ENCODE results near the gene LCN9.

Gene LCN9, protein sequence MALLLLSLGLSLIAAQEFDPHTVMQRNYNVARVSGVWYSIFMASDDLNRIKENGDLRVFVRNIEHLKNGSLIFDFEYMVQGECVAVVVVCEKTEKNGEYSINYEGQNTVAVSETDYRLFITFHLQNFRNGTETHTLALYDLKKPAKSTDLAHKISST

DNA sequence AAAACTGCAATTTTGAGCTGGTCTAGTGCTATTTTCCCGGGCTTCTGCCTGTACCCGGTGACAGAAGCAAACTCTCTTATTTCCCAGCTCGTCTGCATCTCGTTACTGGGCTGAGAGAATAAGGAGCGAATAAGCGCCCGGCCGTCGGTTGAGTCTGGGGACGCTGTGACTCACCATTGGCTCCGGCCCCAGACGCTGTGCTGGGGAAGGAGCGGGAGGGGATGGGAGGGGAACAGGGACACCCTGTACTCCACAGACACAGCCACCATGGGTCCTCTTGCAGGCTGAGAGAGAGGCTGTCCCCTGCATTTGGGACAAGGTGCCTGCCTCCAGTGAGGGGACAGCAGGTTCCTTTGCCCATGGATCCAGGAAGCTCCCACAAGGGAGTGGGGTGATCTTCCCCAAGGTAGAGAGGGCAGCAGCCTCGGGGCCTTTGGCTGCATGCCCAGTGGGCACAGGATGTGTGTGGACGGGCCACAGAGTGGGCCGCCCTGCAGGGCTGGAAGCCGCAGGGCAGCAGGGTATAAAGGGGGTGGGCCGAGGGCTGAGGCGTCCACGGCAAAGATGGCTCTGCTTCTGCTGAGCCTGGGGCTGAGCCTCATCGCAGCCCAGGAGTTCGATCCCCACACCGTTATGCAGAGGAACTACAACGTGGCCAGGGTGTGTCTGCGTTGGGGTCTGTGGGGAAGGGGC lies at the start of gene LCN9:
Gene LCN9 (plus strand): TSS at position 552 of the 693 bp plus-strand sequence. CDS start 13 bp downstream, at position 565.
- H3K27ac Mint-ChIP-seq: no peak within 1 kb of the TSS
- peaks cover 10% of the 10 kb centered on the region for H3K27me3 Mint-ChIP-seq
- no peaks in the 10 kb centered on the region for H3K4me1 Mint-ChIP-seq
- no peak for DNase-seq (ENCODE audit: low spot score in 2 of 2)
- H3K36me3 Mint-ChIP-seq: no peaks in the 10 kb centered on the region
- no peak within 1 kb of the TSS for H3K4me3 Mint-ChIP-seq
- H3K9me3 Mint-ChIP-seq: no peaks in the 10 kb centered on the region
- ATAC-seq (ENCODE audit: low read depth): no peak

DNA sequence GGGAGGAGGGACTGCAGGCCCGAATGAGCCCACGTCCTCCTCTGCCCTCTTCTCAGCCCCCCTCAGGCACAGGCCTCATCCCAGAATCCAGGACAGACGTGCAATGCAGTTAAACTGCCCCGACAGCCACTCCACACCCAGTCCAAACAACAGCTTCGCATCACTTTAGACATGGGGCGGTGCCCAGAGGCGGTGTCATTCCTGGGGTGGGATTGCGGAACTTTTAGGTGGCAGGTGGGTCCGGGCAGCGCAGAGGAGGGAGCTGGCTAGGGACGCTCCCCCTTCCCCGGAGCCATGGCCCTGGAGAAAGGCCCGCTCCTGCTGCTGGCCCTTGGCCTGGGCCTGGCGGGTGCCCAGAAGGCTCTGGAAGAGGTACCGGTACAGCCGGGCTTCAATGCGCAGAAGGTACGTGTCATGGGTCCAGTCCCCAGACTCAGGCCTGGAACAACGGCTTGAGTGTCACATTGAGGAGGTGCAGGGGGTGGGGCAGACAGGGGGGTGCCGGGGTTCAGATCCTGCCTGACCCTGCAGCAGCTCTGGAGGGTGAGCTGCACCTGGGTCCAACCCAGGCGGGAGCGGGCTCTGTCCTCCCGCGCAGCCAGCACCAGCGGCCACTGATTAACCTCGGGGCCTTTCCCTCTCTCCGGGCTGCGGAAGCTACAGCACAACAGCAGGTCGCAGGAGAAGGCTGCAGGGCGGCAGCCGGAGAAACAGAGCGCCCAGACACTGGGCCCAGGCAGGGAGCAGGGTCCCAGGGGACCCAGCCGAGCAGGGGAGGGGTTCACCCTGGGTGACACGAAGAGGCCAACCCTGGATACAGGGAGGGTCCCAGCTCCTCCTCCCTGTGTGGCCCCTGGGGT lies 48.9 kb upstream of the LCN9 start:
- ATAC-seq (ENCODE audit: low read depth): no peak
- Mint-ChIP-seq H3K9me3 (peaks cover 5% of the 10 kb centered on the region), H3K4me1 (peaks cover 7% of the 10 kb centered on the region), H3K4me3 (no peak overlapping the region), H3K36me3 (no peaks in the 10 kb centered on the region), H3K27me3 (peaks cover 23% of the 10 kb centered on the region), H3K27ac (no peak overlapping the region)
- no peak for DNase-seq (ENCODE audit: low spot score in 2 of 2)

DNA sequence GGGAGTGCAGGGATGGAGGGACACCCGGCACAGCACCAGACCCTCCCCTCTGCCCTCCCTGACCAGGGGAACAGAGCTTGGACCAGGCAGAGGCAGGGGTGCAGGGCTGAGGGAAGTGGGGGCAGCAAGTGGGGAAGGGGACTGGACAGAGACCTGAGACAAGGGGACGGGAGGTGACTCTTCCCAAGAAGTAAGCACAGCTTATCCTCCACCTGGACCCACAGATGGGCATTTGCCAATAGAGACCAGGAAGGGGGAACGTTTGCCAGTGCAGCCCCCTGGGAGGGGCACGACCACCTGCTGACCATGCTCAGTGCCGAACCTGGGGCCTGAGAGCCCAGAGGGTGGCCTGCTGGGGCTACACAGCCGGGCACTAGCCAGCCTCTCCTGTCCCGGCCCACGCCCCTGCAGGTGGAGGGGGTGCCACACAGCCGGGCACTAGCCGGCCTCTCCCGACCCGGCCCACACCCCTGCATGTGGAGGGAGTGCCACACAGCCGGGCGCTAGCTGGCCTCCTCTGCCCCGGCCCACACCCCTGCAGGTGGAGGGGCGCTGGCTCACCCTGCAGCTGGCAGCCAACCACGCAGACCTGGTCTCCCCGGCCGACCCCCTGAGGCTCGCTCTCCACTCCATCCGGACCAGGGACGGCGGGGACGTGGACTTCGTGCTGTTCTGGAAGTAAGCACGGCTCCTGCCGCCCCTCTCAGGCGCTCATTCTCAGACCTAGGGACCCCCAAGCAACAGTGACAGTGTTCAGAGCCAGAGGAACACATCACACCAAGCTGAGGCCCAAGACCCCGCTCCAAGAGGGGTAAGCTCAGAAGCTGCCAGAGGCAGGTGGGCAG lies 48.1 kb upstream of the LCN9 start:
- Mint-ChIP-seq H3K27me3 (peaks cover 18% of the 10 kb centered on the region), H3K4me1 (peaks cover 4% of the 10 kb centered on the region), H3K4me3 (no peak overlapping the region), H3K36me3 (no peaks in the 10 kb centered on the region), H3K9me3 (peaks cover 2% of the 10 kb centered on the region), H3K27ac (no peak overlapping the region)
- DNase-seq (ENCODE audit: low spot score in 2 of 2) (no peak), ATAC-seq (ENCODE audit: low read depth) (no peak)

GRCh38 chr9:135615666-135616618 lies 47.2 kb upstream of the LCN9 start:
- H3K27ac Mint-ChIP-seq: no peak overlapping the region
- H3K36me3 Mint-ChIP-seq: no peaks in the 10 kb centered on the region
- H3K9me3 Mint-ChIP-seq: no peaks in the 10 kb centered on the region
- ATAC-seq (ENCODE audit: low read depth): no peak
- no peak overlapping the region for H3K4me3 Mint-ChIP-seq
- peaks cover 14% of the 10 kb centered on the region for H3K27me3 Mint-ChIP-seq
- no peak for DNase-seq (ENCODE audit: low spot score in 2 of 2)
- H3K4me1 Mint-ChIP-seq: peaks cover 3% of the 10 kb centered on the region

DNA sequence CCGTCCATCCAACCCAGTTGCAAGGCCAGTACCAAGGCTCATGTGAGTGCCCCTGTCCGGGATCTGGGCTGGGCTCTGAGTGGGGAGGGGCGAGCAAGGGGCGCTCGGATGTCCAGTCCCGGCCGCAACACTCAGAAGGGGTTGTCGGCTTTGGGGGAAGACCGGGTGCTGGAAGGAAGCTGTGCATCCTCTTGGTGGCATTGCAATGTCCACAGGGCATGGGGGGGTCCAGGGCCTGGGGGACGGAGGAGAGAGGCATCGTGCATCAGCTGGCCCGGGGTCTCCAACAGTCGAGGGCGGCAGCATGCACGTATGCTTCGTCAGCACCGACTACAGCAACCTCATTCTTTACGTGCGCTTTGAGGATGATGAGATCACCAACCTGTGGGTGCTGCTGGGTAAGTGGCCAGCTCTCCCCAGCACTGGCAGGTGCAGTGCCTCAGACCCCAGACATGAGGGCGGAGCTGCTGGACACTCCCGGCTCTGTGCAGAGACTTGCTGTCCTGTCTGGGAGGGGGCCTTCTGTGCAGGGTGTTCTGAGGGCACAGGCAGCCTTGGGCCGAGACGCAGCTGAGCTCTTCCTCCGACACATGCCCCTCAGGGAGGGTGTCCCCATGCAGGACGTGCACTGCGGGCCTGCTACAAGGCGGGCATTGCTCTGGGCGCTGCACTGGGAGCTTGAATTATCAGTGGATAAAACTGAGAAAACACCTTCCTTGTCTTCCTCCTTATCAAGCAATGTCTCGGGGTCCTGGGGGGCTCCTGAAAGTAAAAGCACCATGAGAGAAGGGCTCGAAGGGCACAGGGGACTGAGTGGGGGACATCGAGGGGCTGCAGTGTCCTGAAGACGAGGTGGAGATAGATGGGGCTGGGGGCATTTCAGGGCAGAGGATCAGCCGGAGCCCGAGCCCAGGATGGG lies 46.2 kb upstream of the LCN9 start:
- Mint-ChIP-seq H3K27ac (no peak overlapping the region), H3K9me3 (no peaks in the 10 kb centered on the region), H3K27me3 (peaks cover 11% of the 10 kb centered on the region), H3K4me3 (no peak overlapping the region), H3K36me3 (no peaks in the 10 kb centered on the region), H3K4me1 (peaks cover 2% of the 10 kb centered on the region)
- DNase-seq (ENCODE audit: low spot score in 2 of 2) (no peak), ATAC-seq (ENCODE audit: low read depth) (no peak)

- H3K36me3 Mint-ChIP-seq: no peaks in the 10 kb centered on the region
- H3K4me1 Mint-ChIP-seq: no peaks in the 10 kb centered on the region
- no peaks in the 10 kb centered on the region for H3K9me3 Mint-ChIP-seq
- no peak overlapping the region for H3K4me3 Mint-ChIP-seq
- ATAC-seq (ENCODE audit: low read depth) (no peak), DNase-seq (ENCODE audit: low spot score in 2 of 2) (no peak)
- H3K27ac Mint-ChIP-seq: no peak overlapping the region
- H3K27me3 Mint-ChIP-seq: peaks cover 7% of the 10 kb centered on the region
Observed at GRCh38 chr9:135617538-135617900, 45.6 kb upstream of the LCN9 start.

- Mint-ChIP-seq H3K27ac (no peak overlapping the region), H3K27me3 (peaks cover 7% of the 10 kb centered on the region), H3K9me3 (no peaks in the 10 kb centered on the region), H3K4me3 (no peak overlapping the region), H3K4me1 (no peaks in the 10 kb centered on the region), H3K36me3 (no peaks in the 10 kb centered on the region)
- no peak for DNase-seq (ENCODE audit: low spot score in 2 of 2)
- no peak for ATAC-seq (ENCODE audit: low read depth)
Observed at GRCh38 chr9:135617991-135618411, 45.1 kb upstream of the LCN9 start.

DNA sequence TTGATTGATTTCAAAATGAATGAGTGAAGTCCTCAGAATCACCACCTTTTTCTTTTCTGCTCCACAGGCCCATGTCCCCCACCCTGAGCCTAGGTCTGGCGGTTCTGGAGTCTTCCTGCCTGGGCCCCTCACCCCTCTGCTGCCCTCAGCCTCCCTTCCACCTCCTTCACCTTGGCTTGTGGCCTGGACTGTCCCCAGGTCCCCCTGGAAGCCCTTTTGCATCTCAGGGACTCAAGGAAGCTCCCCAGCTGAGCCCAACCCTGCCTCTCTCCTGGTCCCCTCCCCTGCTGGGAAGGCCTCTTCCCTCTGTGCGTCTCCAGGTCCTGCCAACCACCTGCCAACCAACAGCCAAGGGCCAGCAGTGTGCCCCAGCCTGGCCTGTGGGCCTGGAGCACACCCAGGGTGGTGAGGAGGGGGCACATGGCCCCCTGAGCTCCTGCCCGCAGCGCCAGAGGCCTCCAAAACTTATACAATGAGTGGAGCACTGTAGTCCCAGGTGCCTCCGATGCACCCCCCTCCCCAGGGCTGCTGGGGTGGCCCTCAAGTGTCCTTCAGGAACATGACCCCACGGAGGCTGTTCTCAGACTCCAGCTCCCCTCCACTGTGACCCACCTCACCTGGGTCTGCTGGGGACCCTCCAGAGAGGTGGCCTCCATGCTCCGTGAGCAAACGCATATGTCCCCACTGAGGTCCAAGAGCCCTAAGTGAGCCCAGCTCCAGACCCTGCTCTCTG lies 44.1 kb upstream of the LCN9 start:
- no peaks in the 10 kb centered on the region for H3K4me1 Mint-ChIP-seq
- ATAC-seq (ENCODE audit: low read depth): no peak
- H3K9me3 Mint-ChIP-seq: no peaks in the 10 kb centered on the region
- DNase-seq (ENCODE audit: low spot score in 2 of 2): no peak
- no peaks in the 10 kb centered on the region for H3K36me3 Mint-ChIP-seq
- H3K27ac Mint-ChIP-seq: no peak overlapping the region
- H3K4me3 Mint-ChIP-seq: no peak overlapping the region
- H3K27me3 Mint-ChIP-seq: peaks cover 5% of the 10 kb centered on the region

GRCh38 chr9:135619599-135619886 lies 43.6 kb upstream of the LCN9 start:
- Mint-ChIP-seq H3K4me1 (no peaks in the 10 kb centered on the region), H3K27ac (no peak overlapping the region), H3K36me3 (no peaks in the 10 kb centered on the region), H3K27me3 (peaks cover 5% of the 10 kb centered on the region), H3K4me3 (no peak overlapping the region), H3K9me3 (no peaks in the 10 kb centered on the region)
- DNase-seq (ENCODE audit: low spot score in 2 of 2): no peak
- no peak for ATAC-seq (ENCODE audit: low read depth)

DNA sequence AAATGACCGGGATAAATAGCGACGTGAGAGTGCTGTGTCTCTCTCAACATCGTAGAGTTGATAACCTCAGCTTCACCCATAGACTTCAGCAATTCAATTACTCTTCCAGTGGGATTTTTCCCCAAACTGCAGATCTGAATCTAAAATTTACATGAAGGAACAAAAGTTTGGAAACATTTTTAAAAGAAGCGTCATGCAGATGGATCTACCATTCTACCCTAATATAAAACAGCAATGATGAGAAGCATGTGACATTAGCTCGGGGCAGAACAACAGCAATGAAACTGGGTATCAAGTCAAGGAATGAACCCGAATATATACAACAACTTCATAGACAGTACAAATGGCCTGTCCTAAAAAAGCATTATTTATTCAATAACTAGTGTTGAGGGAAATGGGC lies 42.6 kb upstream of the LCN9 start:
- no peaks in the 10 kb centered on the region for H3K9me3 Mint-ChIP-seq
- no peak for DNase-seq (ENCODE audit: low spot score in 2 of 2)
- H3K4me3 Mint-ChIP-seq: no peak overlapping the region
- H3K4me1 Mint-ChIP-seq: no peaks in the 10 kb centered on the region
- peaks cover 4% of the 10 kb centered on the region for H3K27me3 Mint-ChIP-seq
- ATAC-seq (ENCODE audit: low read depth): no peak
- no peaks in the 10 kb centered on the region for H3K36me3 Mint-ChIP-seq
- H3K27ac Mint-ChIP-seq: no peak overlapping the region

DNA sequence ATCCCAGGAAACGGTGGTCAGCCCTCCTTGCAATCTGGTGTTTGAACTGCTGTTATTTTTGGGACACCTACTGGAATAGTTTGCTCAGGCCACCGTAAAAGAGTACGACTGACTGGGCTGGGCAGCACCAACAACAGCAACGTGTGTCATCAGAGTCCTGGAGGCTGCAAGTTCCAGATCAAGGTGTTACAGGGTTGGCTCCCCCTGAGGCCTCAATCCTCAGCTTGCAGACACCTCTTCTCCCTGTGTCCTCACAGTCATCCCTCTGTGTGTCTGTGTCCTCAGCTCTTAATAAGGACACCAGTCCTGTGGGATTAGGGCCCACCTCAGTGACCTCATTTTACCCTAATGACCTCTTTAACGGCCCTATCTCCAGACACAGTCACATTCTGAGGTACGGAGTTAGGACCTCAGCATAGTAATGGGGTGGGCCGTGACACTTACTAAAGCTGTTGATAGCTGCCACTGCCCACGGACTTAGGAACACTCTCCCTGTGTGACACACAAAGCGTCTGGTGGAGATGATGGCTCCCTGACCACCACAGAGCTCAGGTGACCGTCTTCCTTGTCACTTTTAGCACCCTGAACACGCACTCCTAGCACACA lies 40.6 kb upstream of the LCN9 start:
- no peaks in the 10 kb centered on the region for H3K4me1 Mint-ChIP-seq
- no peak overlapping the region for H3K4me3 Mint-ChIP-seq
- DNase-seq (ENCODE audit: low spot score in 2 of 2) (no peak), ATAC-seq (ENCODE audit: low read depth) (no peak)
- peaks cover 4% of the 10 kb centered on the region for H3K27me3 Mint-ChIP-seq
- H3K9me3 Mint-ChIP-seq: peaks cover 7% of the 10 kb centered on the region
- peaks cover 2% of the 10 kb centered on the region for H3K36me3 Mint-ChIP-seq
- no peak overlapping the region for H3K27ac Mint-ChIP-seq

DNA sequence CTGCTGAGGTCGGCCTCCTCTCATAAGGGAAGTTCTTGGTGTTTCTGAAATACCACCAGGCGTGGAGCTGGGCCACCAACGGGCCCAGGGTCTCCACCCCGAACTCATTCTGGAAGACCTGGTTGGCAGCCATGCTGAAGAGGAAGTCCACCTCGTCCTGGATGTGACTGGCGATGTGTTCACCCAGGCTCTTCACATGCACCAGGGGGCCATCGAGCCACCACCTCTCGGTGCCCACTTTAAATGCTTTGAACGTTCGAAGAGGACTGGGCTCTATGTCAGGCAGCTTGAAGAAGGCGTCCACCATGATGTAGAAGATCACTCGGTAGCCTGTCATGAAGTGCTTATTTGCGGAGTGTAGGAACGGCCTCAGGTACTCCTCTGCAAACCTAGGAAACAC lies 38.8 kb upstream of the LCN9 start:
- no peak for DNase-seq (ENCODE audit: low spot score in 2 of 2)
- Mint-ChIP-seq H3K36me3 (peaks cover 2% of the 10 kb centered on the region), H3K4me1 (no peaks in the 10 kb centered on the region), H3K4me3 (no peak overlapping the region), H3K27me3 (peaks cover 2% of the 10 kb centered on the region), H3K9me3 (peaks cover 11% of the 10 kb centered on the region), H3K27ac (no peak overlapping the region)
- ATAC-seq (ENCODE audit: low read depth): no peak

All from memory B cell (primary cell).